Measurements from ENCODE around the gene HSPD1. TPM values are rescaled to one million over a fixed set of nuclear protein-coding genes. Genes with fewer than 3 reads are reported as not detected.
"Not testable (repeated sequence)": the region's sequence is repeated elsewhere in the genome, so short reads cannot be mapped to it uniquely, and the experiment has no call there.

The HSPD1 gene
- total and polyA plus RNA-seq, 2 experiments from 2014 or later: 319 to 551 TPM

- TF ChIP-seq CTCF (IDR thresholded peaks at IDR 0.05; ENCODE audit: low read depth, low read length): no peak
- H3K4me1 ChIP-seq (ENCODE audit: low read depth): peaks cover 8% of the 10 kb centered on the region
- no peaks in the 10 kb centered on the region for H3K27me3 ChIP-seq
- peak overlapping the region; percentile 90 for H3K4me3 ChIP-seq
- peak overlapping the region; percentile 97 for H3K27ac ChIP-seq
- DNase-seq (ENCODE audit: low read depth in 1 of 2, low spot score in 1 of 2): no peak
- H3K36me3 ChIP-seq: no peaks in the 10 kb centered on the region
- no peaks in the 10 kb centered on the region for H3K9me3 ChIP-seq (ENCODE audit: low read depth)
These were observed 44.7 kb downstream of the HSPD1 start for GRCh38 chr2:197454923-197455322.

- peaks cover 8% of the 10 kb centered on the region for H3K4me1 ChIP-seq (ENCODE audit: low read depth)
- peak in 1 of 2 donors; percentile 85 for DNase-seq (ENCODE audit: low read depth in 1 of 2, low spot score in 1 of 2)
- H3K36me3 ChIP-seq: no peaks in the 10 kb centered on the region
- no peaks in the 10 kb centered on the region for H3K9me3 ChIP-seq (ENCODE audit: low read depth)
- H3K27ac ChIP-seq: peak overlapping the region; percentile 97
- no peak for TF ChIP-seq CTCF (IDR thresholded peaks at IDR 0.05; ENCODE audit: low read depth, low read length)
- H3K27me3 ChIP-seq: no peaks in the 10 kb centered on the region
- peak overlapping the region; percentile 90 for H3K4me3 ChIP-seq
These were observed 45.7 kb downstream of the HSPD1 start for GRCh38 chr2:197453914-197454398.

- Histone ChIP-seq H3K4me3 (peak within 1 kb of the TSS; percentile 90), H3K27ac (peak within 1 kb of the TSS; percentile 97), H3K4me1 (ENCODE audit: low read depth) (peaks cover 8% of the 10 kb centered on the region), H3K27me3 (no peaks in the 10 kb centered on the region), H3K9me3 (ENCODE audit: low read depth) (no peaks in the 10 kb centered on the region), H3K36me3 (no peaks in the 10 kb centered on the region)
- DNase-seq (ENCODE audit: low read depth in 1 of 2, low spot score in 1 of 2): peak; percentile 100
- TF ChIP-seq CTCF (IDR thresholded peaks at IDR 0.05; ENCODE audit: low read depth, low read length): peak; percentile 34
These were observed 46.3 kb downstream of the HSPD1 start, which contains the start of gene COQ10B for GRCh38 chr2:197453123-197453913. Gene COQ10B (plus strand): TSS chr2:197453552. CDS start chr2:197453561, 9 bp downstream.

GRCh38 chr2:197452754-197453122 is 46.9 kb downstream of the HSPD1 start:
- H3K4me1 ChIP-seq (ENCODE audit: low read depth): peaks cover 8% of the 10 kb centered on the region
- no peak for DNase-seq (ENCODE audit: low read depth in 1 of 2, low spot score in 1 of 2)
- peak overlapping the region; percentile 79 for H3K27ac ChIP-seq
- no peaks in the 10 kb centered on the region for H3K27me3 ChIP-seq
- H3K36me3 ChIP-seq: no peaks in the 10 kb centered on the region
- TF ChIP-seq CTCF (IDR thresholded peaks at IDR 0.05; ENCODE audit: low read depth, low read length): no peak
- no peaks in the 10 kb centered on the region for H3K9me3 ChIP-seq (ENCODE audit: low read depth)
- peak overlapping the region; percentile 35 for H3K4me3 ChIP-seq

- H3K9me3 ChIP-seq (ENCODE audit: low read depth); H3K27ac ChIP-seq; H3K4me3 ChIP-seq; H3K4me1 ChIP-seq (ENCODE audit: low read depth); DNase-seq (ENCODE audit: low read depth in 1 of 2, low spot score in 1 of 2); H3K27me3 ChIP-seq; H3K36me3 ChIP-seq: not testable (repeated sequence)
These were observed 48.7 kb downstream of the HSPD1 start for GRCh38 chr2:197450935-197451358.

GRCh38 chr2:197450465-197450864 is 49.2 kb downstream of the HSPD1 start:
- Histone ChIP-seq H3K27ac (no peak overlapping the region), H3K9me3 (ENCODE audit: low read depth) (no peaks in the 10 kb centered on the region), H3K4me3 (no peak overlapping the region), H3K36me3 (no peaks in the 10 kb centered on the region), H3K27me3 (no peaks in the 10 kb centered on the region), H3K4me1 (ENCODE audit: low read depth) (peaks cover 8% of the 10 kb centered on the region)
- DNase-seq (ENCODE audit: low read depth in 1 of 2, low spot score in 1 of 2): no peak
- no peak for TF ChIP-seq CTCF (IDR thresholded peaks at IDR 0.05; ENCODE audit: low read depth, low read length)

All from cardiac muscle cell (in vitro differentiated cells and primary cell).